Thyroid gland (tissue), 4 donors: Measurements from ENCODE around the gene RARG. TPM values are rescaled to one million over a fixed set of nuclear protein-coding genes. Genes with fewer than 3 reads are reported as not detected.

Experiments
- DNase-seq, 2 donors: peaks; one replicate each; pipeline ENCODE4 v3.0.0-alpha.2; 2019
- H3K27ac ChIP-seq, 3 donors: fragments of 200-600 bp; sonication (generic); 1 replicate in 2 of 3; 2 replicates in 1 of 3; pipeline ENCODE4 v1.5.1; 2016 to 2019; ENCODE audit warnings: mild to moderate bottlenecking in 1 of 3, moderate library complexity in 1 of 3
- H3K27me3 ChIP-seq: fragments of 200-600 bp; sonication (generic); one replicate; pipeline ENCODE4 v1.5.1; 2019
- H3K36me3 ChIP-seq, 2 donors: fragments of 200-600 bp; sonication (generic); one replicate each; pipeline ENCODE4 v1.5.1; 2016 to 2019
- H3K4me1 ChIP-seq, 2 donors: fragments of 200-600 bp; sonication (generic); one replicate each; pipeline ENCODE4 v1.5.1; 2017 to 2019
- H3K4me3 ChIP-seq, 3 donors: fragments of 200-600 bp; sonication (generic); replicated peaks in 1 of 3; 1 replicate in 2 of 3; 2 replicates in 1 of 3; pipeline ENCODE4 v1.5.1; 2016; ENCODE audit warnings: mild to moderate bottlenecking in 1 of 3
- H3K9me3 ChIP-seq: fragments of 200-600 bp; sonication (generic); one replicate; pipeline ENCODE4 v1.5.1; 2017
- CTCF ChIP-seq, 6 experiments: fragments of 200-600 bp in 3 of 6; fragments of 450-650 bp in 3 of 6; sonication (generic) in 3 of 6; IDR thresholded peaks; one replicate each; pipeline ENCODE4 v1.5.1; 2016 to 2019; ENCODE audit warnings: antibody characterized with exemption in 6 of 6, mild to moderate bottlenecking in 2 of 6, inconsistent platforms in 1 of 6, moderate library complexity in 1 of 6
- POLR2A ChIP-seq, 2 donors: fragments of 450-650 bp; IDR thresholded peaks; one replicate each; pipeline ENCODE4 v1.6.1; 2017; ENCODE audit warnings: antibody characterized with exemption in 2 of 2, mild to moderate bottlenecking in 2 of 2, moderate library complexity in 1 of 2
- WGBS, 2 donors: methylation state at CpG; one replicate each; pipeline ENCODE4 v1.1.5; 2017; 5-methylcytosine and 5-hydroxymethylcytosine counted together
- intact Hi-C: fragments of 100-400 bp; cut with DNase I; formaldehyde crosslinking; loops from one replicate; pipeline ENCODE4 v1.15.1; 2023
- total RNA-seq, 4 donors: library from RNA; depleted of rRNA; stranded (reverse); fragments of >200 nt; gene quantifications; one replicate each; pipeline ENCODE4 v1.2.3, GENCODE V29; 2016

The RARG gene
- total RNA-seq, 4 donors from 2014 or later: 13.6 to 27.7 (median 23.8) TPM

- WGBS, 2 donors: 83 to 92% methylated on average over 3 of the region's 3 CpGs
Observed at GRCh38 chr12:53245286-53245685, 13.3 kb upstream of the RARG start.

GRCh38 chr12:53244337-53244736, 12.3 kb upstream of the RARG start:
- H3K27me3 ChIP-seq: no peaks in the 10 kb centered on the region
- 49 to 56% methylated on average over 1 of the region's 1 CpG for whole genome bisulfite sequencing, 2 donors
- H3K27ac ChIP-seq: no peak overlapping the region
- TF ChIP-seq POLR2A (IDR thresholded peaks at IDR 0.05) (no peak), CTCF (IDR thresholded peaks at IDR 0.05) (no peak)
- no peak for DNase-seq
- H3K4me1 ChIP-seq: no peaks in the 10 kb centered on the region
- intact Hi-C loops: no loop called here
- H3K36me3 ChIP-seq: no peaks in the 10 kb centered on the region
- no peak overlapping the region for H3K4me3 ChIP-seq
- H3K9me3 ChIP-seq: no peaks in the 10 kb centered on the region

More at GRCh38 chr12:53245286-53245685, 13.3 kb upstream of the RARG start:
- H3K36me3 ChIP-seq: no peaks in the 10 kb centered on the region
- H3K27me3 ChIP-seq: no peaks in the 10 kb centered on the region
- no peaks in the 10 kb centered on the region for H3K4me1 ChIP-seq
- no peak for TF ChIP-seq CTCF (IDR thresholded peaks at IDR 0.05)
- TF ChIP-seq POLR2A (IDR thresholded peaks at IDR 0.05): no peak
- intact Hi-C loops: no loop called here
- H3K9me3 ChIP-seq: no peaks in the 10 kb centered on the region
- H3K4me3 ChIP-seq: no peak overlapping the region
- no peak for DNase-seq
- H3K27ac ChIP-seq: no peak overlapping the region

- no peaks in the 10 kb centered on the region for H3K27me3 ChIP-seq
- H3K4me3 ChIP-seq: no peak overlapping the region
- H3K36me3 ChIP-seq: no peaks in the 10 kb centered on the region
- H3K4me1 ChIP-seq: no peaks in the 10 kb centered on the region
- no peak for DNase-seq
- WGBS, 2 donors: 62 to 74% methylated on average over 10 to 11 of the region's 11 CpGs
- TF ChIP-seq POLR2A (IDR thresholded peaks at IDR 0.05) (no peak), CTCF (IDR thresholded peaks at IDR 0.05) (no peak)
- H3K9me3 ChIP-seq: no peaks in the 10 kb centered on the region
- no peak overlapping the region for H3K27ac ChIP-seq
- intact Hi-C loops: no loop called here
Observed at GRCh38 chr12:53241623-53242412, 9.8 kb upstream of the RARG start.

GRCh38 chr12:53239643-53240258, 7.7 kb upstream of the RARG start:
- no peak overlapping the region for H3K27ac ChIP-seq
- DNase-seq: no peak
- no peaks in the 10 kb centered on the region for H3K4me1 ChIP-seq
- H3K27me3 ChIP-seq: no peaks in the 10 kb centered on the region
- intact Hi-C loops: no loop called here
- no peaks in the 10 kb centered on the region for H3K36me3 ChIP-seq
- H3K9me3 ChIP-seq: no peaks in the 10 kb centered on the region
- no peak overlapping the region for H3K4me3 ChIP-seq
- 88 to 94% methylated on average over 10 of the region's 10 CpGs for WGBS, 2 donors
- no peak for TF ChIP-seq POLR2A (IDR thresholded peaks at IDR 0.05)
- TF ChIP-seq CTCF (IDR thresholded peaks at IDR 0.05): no peak

- H3K27ac ChIP-seq: no peak overlapping the region
- intact Hi-C loops: no loop called here
- H3K9me3 ChIP-seq: no peaks in the 10 kb centered on the region
- no peaks in the 10 kb centered on the region for H3K27me3 ChIP-seq
- H3K4me1 ChIP-seq: peaks cover 17 to 23% of the 10 kb centered on the region in 2 donors
- TF ChIP-seq CTCF (IDR thresholded peaks at IDR 0.05) (no peak), POLR2A (IDR thresholded peaks at IDR 0.05) (no peak)
- 84 to 94% methylated on average over 1 of the region's 1 CpG for WGBS, 2 donors
- DNase-seq: no peak
- no peaks in the 10 kb centered on the region for H3K36me3 ChIP-seq
- H3K4me3 ChIP-seq: no peak overlapping the region
Observed at GRCh38 chr12:53236443-53237111, 4.6 kb upstream of the RARG start.
